ENCODE data around the gene SP1.
"Not testable (repeated sequence)": the region's sequence is repeated elsewhere in the genome, so short reads cannot be mapped to it uniquely, and the experiment has no call there.

The SP1 gene

GRCh38 chr12:53365245-53365904 is 14.6 kb upstream of the SP1 start:
- no peak for DNase-seq

GRCh38 chr12:53373554-53374133 is 6.3 kb upstream of the SP1 start:
- not testable (repeated sequence) for DNase-seq

GRCh38 chr12:53374277-53374676 is 5.7 kb upstream of the SP1 start:
- not testable (repeated sequence) for DNase-seq

- DNase-seq: no peak
Measured at GRCh38 chr12:53376747-53377146, 3.2 kb upstream of the SP1 start.

- no peak for DNase-seq
Measured at GRCh38 chr12:53378222-53378621, 1.8 kb upstream of the SP1 start.

GRCh38 chr12:53378724-53379388 is 1.1 kb upstream of the SP1 start:
- no peak for DNase-seq

- DNase-seq: peak; percentile 97
Measured at GRCh38 chr12:53379389-53380103, 430 bp upstream of the SP1 start.

- no peak for DNase-seq
Measured at GRCh38 chr12:53380794-53381730, 1.1 kb downstream of the SP1 start.

- no peak for DNase-seq
Measured at GRCh38 chr12:53381731-53382630, 2.0 kb downstream of the SP1 start.

- no peak for DNase-seq
Measured at GRCh38 chr12:53383258-53383657, 3.3 kb downstream of the SP1 start.

GRCh38 chr12:53386381-53386780 is 6.4 kb downstream of the SP1 start:
- DNase-seq: not testable (repeated sequence)

GRCh38 chr12:53388932-53389331 is 9.0 kb downstream of the SP1 start:
- no peak for DNase-seq

- DNase-seq: no peak
Measured at GRCh38 chr12:53389702-53390101, 9.7 kb downstream of the SP1 start.

- no peak for DNase-seq
Measured at GRCh38 chr12:53391724-53392123, 11.7 kb downstream of the SP1 start.

GRCh38 chr12:53399896-53400295 is 19.9 kb downstream of the SP1 start:
- no peak for DNase-seq

- not testable (repeated sequence) for DNase-seq
Measured at GRCh38 chr12:53402351-53402750, 22.4 kb downstream of the SP1 start.

- no peak for DNase-seq
Measured at GRCh38 chr12:53402871-53403270, 22.9 kb downstream of the SP1 start.

GRCh38 chr12:53410951-53411350 is 31.0 kb downstream of the SP1 start:
- no peak for DNase-seq

- no peak for DNase-seq
Measured at GRCh38 chr12:53413485-53414204, 33.7 kb downstream of the SP1 start.

GRCh38 chr12:53414756-53415417 is 34.9 kb downstream of the SP1 start:
- no peak for DNase-seq

Measured in KG1 (cell line).